Dedifferentiated amniotic fluid mesenchymal stem cell (primary cell): ENCODE results near the gene CEACAM21.

Experiments
- DNase-seq: peaks from one replicate; pipeline ENCODE4 v3.0.0-alpha.2; 2016; ENCODE audit errors: extremely low spot score

Gene CEACAM21

GRCh38 chr19:41619018-41619556, 43.1 kb downstream of the CEACAM21 start:
- DNase-seq, result no peak

- DNase-seq, result no peak
Measured at GRCh38 chr19:41620171-41620570, 44.2 kb downstream of the CEACAM21 start.

GRCh38 chr19:41621226-41621625, 45.3 kb downstream of the CEACAM21 start:
- DNase-seq, result no peak

- DNase-seq, result no peak
Measured at GRCh38 chr19:41621654-41622053, 45.7 kb downstream of the CEACAM21 start.

- no peak for DNase-seq
Measured at GRCh38 chr19:41623360-41623759, 47.4 kb downstream of the CEACAM21 start.

GRCh38 chr19:41624515-41624914, 48.5 kb downstream of the CEACAM21 start:
- no peak for DNase-seq

GRCh38 chr19:41624937-41625336, 49.0 kb downstream of the CEACAM21 start:
- no peak for DNase-seq

GRCh38 chr19:41626278-41626677, 50.3 kb downstream of the CEACAM21 start:
- no peak for DNase-seq

- DNase-seq, result no peak
Measured at GRCh38 chr19:41626877-41627276, 50.9 kb downstream of the CEACAM21 start, which contains the start of gene CEACAM4. CEACAM4 (minus strand) TSS chr19:41627074; CDS start chr19:41626963, 111 bp downstream.

GRCh38 chr19:41627966-41628675, 52.2 kb downstream of the CEACAM21 start:
- no peak for DNase-seq
